ENCODE data around the gene GIT2.

DNA sequence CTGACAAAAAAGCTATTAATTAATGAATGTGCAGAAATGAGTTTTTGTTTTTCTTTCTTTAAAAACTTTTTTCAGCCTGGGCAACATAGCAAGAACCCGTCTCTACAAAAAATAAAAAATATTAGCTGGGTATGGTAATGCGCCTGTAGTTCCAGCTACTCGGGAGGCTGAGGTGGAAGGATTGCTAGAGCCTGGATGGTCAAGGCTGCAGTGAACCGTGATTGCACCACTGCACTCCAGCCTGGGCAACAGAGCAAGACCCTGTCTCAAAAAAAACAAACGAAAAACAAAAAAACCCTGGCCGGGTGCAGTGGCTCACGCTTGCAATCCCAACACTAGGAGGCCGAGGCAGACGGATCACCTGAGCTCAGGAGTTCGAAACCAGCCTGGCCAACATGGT is 7.9 kb downstream of the GIT2 start:
- TF ChIP-seq, protein P1, sequence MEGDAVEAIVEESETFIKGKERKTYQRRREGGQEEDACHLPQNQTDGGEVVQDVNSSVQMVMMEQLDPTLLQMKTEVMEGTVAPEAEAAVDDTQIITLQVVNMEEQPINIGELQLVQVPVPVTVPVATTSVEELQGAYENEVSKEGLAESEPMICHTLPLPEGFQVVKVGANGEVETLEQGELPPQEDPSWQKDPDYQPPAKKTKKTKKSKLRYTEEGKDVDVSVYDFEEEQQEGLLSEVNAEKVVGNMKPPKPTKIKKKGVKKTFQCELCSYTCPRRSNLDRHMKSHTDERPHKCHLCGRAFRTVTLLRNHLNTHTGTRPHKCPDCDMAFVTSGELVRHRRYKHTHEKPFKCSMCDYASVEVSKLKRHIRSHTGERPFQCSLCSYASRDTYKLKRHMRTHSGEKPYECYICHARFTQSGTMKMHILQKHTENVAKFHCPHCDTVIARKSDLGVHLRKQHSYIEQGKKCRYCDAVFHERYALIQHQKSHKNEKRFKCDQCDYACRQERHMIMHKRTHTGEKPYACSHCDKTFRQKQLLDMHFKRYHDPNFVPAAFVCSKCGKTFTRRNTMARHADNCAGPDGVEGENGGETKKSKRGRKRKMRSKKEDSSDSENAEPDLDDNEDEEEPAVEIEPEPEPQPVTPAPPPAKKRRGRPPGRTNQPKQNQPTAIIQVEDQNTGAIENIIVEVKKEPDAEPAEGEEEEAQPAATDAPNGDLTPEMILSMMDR (IDR thresholded peaks at IDR 0.05), result no peak
- TF ChIP-seq POLR2A (IDR thresholded peaks at IDR 0.05), result no peak
- no peak for TF ChIP-seq POLR2AphosphoS5 (IDR thresholded peaks at IDR 0.05)
- no peak for TF ChIP-seq EP300 (IDR thresholded peaks at IDR 0.05)
